Left renal cortex interstitium (tissue), 4 donors: ENCODE results near the gene WDR5B. TPM values are rescaled to one million over a fixed set of nuclear protein-coding genes. Genes with fewer than 3 reads are reported as not detected.
A peak's percentile ranks its signal among the peaks of the same experiment; 100 is the strongest.
"Not testable (repeated sequence)": the region's sequence is repeated elsewhere in the genome, so short reads cannot be mapped to it uniquely, and the experiment has no call there.

Experiments
- DNase-seq, 4 donors: peaks; one replicate each; pipeline ENCODE4 v3.0.0-alpha.2; 2013; ENCODE audit warnings: low read depth in 4 of 4, low spot score in 2 of 4, missing footprints in 1 of 4
- polyA plus RNA-seq, 4 donors: library from polyadenylated mRNA; unstranded; fragments of 120-200 nt; gene quantifications; one replicate each; pipeline ENCODE4 v1.2.1, GENCODE V29; 2013; ENCODE audit not compliant: insufficient read length in 4 of 4

Gene WDR5B
- 10 to 100 TPM in 3 of 4 donors, 1 to 10 TPM in 1; 8.6 to 11.9 (median 10.5) TPM for polyA plus RNA-seq

GRCh38 chr3:122415762-122416654, at the start of gene WDR5B:
TSS of gene WDR5B (minus strand) at chr3:122416062. CDS start at chr3:122415528, 534 bp downstream.
- peak; percentile 98 to 100 (median 98) for DNase-seq

- DNase-seq = no peak
These were observed 48.8 kb upstream of the WDR5B start for GRCh38 chr3:122464659-122465058.

GRCh38 chr3:122462406-122462805, 46.5 kb upstream of the WDR5B start:
- DNase-seq = no peak

- no peak for DNase-seq
These were observed 45.9 kb upstream of the WDR5B start for GRCh38 chr3:122461806-122462205.

GRCh38 chr3:122458992-122459391, 43.1 kb upstream of the WDR5B start:
- peak in 3 of 4 donors; percentile 2 to 9 (median 6) for DNase-seq

- DNase-seq = no peak
These were observed 41.8 kb upstream of the WDR5B start for GRCh38 chr3:122457706-122458105.

GRCh38 chr3:122456074-122456473, 40.2 kb upstream of the WDR5B start:
- DNase-seq = no peak

- DNase-seq = no peak
These were observed 35.5 kb upstream of the WDR5B start for GRCh38 chr3:122451371-122451770.

- not testable (repeated sequence) for DNase-seq
These were observed 32.4 kb upstream of the WDR5B start for GRCh38 chr3:122448218-122448617.

- DNase-seq = not testable (repeated sequence)
These were observed 28.6 kb upstream of the WDR5B start for GRCh38 chr3:122444491-122444887.

- not testable (repeated sequence) for DNase-seq
These were observed 28.1 kb upstream of the WDR5B start for GRCh38 chr3:122443762-122444490.

GRCh38 chr3:122443090-122443489, 27.2 kb upstream of the WDR5B start:
- DNase-seq = no peak

GRCh38 chr3:122435950-122436349, 20.1 kb upstream of the WDR5B start:
- DNase-seq = no peak

GRCh38 chr3:122430371-122430770, 14.5 kb upstream of the WDR5B start:
- no peak for DNase-seq

GRCh38 chr3:122427857-122428471, 12.1 kb upstream of the WDR5B start:
- no peak for DNase-seq

- DNase-seq = no peak
These were observed 6.0 kb upstream of the WDR5B start for GRCh38 chr3:122421836-122422235.

GRCh38 chr3:122421101-122421500, 5.2 kb upstream of the WDR5B start:
- no peak for DNase-seq

GRCh38 chr3:122416966-122417365, 1.1 kb upstream of the WDR5B start:
- DNase-seq = peak in 1 of 4 donors; percentile 10

- DNase-seq = peak in 2 of 4 donors; percentile 16 to 31
These were observed 638 bp downstream of the WDR5B start for GRCh38 chr3:122415104-122415744.

- DNase-seq = no peak
These were observed 1.5 kb downstream of the WDR5B start for GRCh38 chr3:122414391-122414790.

- DNase-seq = no peak
These were observed 5.2 kb downstream of the WDR5B start for GRCh38 chr3:122410639-122411038.
